Cardiac septum (tissue), 1 donor: Measurements from ENCODE around the gene FBLIM1. TPM values are rescaled to one million over a fixed set of nuclear protein-coding genes. Genes with fewer than 3 reads are reported as not detected.

Experiments used
- DNase-seq: peaks from one replicate; pipeline ENCODE4 v3.0.0-alpha.2; 2020; ENCODE audit warnings: low spot score
- intact Hi-C: fragments of 100-400 bp; cut with DNase I; formaldehyde crosslinking; loops from one replicate; pipeline ENCODE4 v1.14.0; 2022
- total RNA-seq: library from RNA; stranded (reverse); fragmentation: NEBNext Ultra II Directional; extraction: Animal tissue kit (Norgen Biotek cat#: 25700); gene quantifications from one replicate; pipeline ENCODE4 v1.2.1, GENCODE V29; 2021
- donor health status: DM: no; HTN: no; CAD: no.

FBLIM1 gene
- total RNA-seq, 1 donor from 2014 or later: 40.6 TPM

DNA sequence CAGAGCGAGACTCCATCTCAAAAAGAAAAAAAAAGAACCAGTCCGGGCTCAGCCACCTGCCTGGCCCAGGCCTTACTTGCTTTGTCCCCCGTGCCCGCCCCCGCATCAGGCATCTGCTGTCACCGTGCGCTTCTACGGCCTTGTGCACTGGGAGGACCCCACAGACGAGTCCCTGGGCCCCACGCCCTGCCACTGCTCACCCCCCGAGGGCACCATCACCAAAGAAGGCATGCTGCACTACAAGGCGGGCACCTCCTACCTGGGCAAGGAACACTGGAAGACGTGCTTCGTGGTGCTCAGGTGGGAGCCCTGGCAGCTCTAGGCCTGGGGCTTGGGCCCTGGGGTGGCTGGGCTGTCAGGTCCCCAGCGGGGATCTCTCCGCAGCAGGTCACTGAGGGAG is 28.2 kb upstream of the FBLIM1 start:
- intact Hi-C loops: no loop called here
- no peak for DNase-seq

- DNase-seq: no peak
- intact Hi-C loops: no loop called here
Measured at GRCh38 chr1:15730936-15731335, 27.7 kb upstream of the FBLIM1 start.

DNA sequence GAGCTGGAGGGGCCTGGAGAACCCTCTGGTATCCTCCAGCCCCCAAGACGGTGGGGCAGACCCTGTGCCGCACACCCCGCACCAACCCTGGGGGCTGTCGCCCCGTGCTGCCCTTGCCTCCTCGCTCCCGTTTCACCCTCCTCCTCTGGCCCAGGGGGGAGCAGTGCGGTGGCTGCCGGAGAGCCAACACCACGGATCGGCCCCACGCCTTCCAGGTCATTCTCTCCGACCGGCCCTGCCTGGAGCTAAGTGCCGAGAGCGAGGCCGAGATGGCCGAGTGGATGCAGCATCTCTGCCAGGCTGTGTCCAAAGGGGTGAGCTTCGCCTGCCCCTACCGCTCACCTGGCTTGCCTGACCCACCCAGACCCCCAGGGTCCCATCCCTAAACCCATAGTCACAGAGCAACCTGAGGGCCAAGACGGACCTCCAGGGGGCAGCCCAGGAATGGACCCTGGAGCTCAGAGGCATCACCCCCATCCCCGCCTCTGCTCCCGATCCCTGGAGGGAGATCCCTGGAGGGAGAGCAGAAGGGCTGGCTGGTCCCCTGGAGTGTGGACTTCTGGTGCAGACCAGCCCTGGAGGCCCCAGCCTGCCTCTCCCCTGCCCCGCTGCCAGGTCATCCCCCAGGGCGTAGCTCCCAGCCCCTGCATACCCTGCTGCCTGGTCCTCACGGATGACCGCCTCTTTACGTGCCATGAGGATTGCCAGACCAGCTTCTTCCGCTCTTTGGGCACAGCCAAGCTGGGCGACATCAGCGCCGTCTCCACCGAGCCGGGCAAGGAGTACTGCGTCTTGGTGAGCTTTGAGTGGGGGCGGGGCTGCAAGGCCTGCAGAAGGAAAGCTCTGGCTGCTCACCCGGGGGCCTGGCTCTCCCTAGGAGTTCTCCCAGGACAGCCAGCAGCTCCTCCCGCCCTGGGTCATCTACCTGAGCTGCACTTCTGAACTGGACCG is 26.6 kb upstream of the FBLIM1 start:
- intact Hi-C loops: no loop called here
- DNase-seq: no peak

DNA sequence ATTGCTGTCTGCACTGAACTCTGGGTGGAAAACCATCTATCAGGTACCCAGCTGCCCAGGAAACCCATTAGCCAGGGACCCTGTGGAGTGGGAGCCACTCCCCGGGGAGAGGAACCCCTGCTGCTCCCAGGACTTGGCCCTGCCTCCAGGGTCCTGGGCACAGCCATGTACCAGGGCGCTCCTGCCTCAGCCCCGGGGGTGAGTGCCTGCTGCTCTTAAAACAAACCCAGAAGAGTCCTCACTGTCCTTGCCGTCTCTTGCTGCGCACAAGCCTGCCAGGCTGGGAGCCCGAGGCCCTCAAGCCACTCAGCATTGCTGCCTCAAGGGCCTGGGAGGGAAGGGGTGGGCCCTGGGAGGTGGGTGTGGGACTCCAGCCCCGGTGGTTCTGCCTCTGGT is 25.9 kb upstream of the FBLIM1 start:
- intact Hi-C loops: no loop called here
- DNase-seq: no peak

DNA sequence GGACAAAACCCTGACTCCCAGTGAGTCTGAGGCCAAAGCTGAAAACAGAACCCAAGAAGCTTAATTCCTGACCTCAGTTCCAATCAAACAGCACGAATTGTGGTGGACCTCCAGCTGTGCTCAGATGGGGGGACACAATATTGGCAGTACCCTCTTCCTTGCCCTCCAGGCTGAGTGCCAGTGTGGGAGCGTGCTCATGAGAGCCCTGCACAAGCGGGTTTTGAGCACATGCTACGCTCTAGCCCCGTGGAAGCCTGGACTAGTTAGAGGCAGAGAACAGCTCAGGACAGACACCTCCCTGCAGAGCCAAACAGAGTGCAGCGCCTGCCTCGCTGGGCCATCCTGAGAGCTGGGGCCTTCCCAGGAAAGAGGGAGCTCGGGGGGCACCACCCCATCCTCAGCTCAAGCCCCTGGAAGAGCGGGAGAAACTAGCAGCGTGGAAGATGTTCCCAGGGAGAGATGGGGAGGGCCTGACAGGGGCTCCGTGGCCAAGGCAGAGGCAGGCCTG is 25.3 kb upstream of the FBLIM1 start:
- no peak for DNase-seq
- intact Hi-C loops: no loop called here

DNA sequence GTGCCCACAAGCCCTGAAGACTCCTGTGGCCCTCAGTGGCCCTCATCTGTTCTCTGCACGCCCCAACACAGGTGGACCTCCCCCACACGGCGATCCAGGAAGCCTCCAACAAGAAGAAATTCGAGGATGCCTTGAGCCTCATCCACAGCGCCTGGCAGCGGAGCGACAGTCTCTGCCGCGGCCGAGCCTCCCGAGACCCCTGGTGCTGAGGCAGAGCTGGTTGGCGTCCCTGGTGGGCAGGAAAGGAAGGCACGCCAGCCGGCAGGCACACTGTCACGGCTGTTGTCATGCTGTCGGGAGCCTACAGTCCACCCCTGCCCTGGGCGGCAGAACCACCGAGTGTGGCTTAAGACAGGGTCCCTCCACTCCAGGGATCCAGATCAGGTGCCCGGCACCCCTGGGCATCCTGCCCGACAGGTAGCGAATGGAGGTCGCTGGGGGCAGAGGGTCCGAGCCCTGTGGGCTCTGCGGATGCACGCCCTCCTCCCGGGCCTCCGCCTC is 24.8 kb upstream of the FBLIM1 start:
- intact Hi-C loops: no loop called here
- no peak for DNase-seq

- intact Hi-C loops: no loop called here
- DNase-seq: no peak
Measured at GRCh38 chr1:15734296-15734695, 24.3 kb upstream of the FBLIM1 start.

GRCh38 chr1:15734901-15735300 is 23.7 kb upstream of the FBLIM1 start:
- DNase-seq: no peak
- intact Hi-C loops: loop anchor here (5.0 kb wide), 1 partner anchor 78 kb away; a partner anchor contains a TSS

DNA sequence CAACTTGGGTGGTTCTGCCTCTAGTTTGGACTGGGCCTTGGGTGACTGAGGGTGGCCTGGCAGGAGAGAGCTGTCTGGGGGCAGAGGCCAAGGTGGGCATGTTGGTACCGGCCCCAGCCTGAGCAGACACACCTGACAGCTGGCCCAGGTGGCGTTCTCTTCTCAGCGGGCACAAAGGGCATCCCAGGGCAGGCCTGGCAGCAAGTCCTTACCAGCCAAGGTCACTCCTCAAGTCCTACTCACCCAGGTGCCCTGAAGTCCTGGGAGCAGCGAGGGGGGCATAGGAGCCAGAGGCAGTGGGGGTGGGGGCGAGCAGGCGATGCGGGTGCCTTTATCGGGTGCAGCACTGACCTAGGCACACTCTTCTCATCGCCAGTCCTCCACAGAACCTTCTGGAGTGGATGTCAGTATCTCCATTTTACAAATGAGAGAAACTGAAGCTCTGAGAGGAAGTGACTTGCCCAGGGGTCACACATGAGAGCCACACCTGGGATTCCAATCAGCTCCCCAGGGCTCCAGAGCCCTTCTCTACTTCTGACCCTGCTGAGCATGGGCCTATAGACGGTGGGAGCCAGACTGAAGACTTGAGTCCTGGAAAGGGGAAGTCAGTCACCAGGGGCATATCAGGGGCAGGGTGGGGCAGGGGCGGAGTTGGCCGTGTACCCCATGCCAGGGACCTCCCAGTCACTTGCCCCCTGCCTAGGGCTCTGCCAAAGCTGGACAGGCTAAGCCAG is 23.1 kb upstream of the FBLIM1 start:
- intact Hi-C loops: loop anchor here (5.0 kb wide), 1 partner anchor 78 kb away; a partner anchor contains a TSS
- no peak for DNase-seq

- DNase-seq: peak; percentile 89
- intact Hi-C loops: loop anchor here (5.0 kb wide), 1 partner anchor 79 kb away; a partner anchor contains a TSS
Measured at GRCh38 chr1:15736038-15736891, 22.3 kb upstream of the FBLIM1 start, which contains the start of gene SLC25A34. Gene SLC25A34, plus strand, starts transcription at chr1:15736258. Its CDS starts 228 bp downstream, at chr1:15736486.

GRCh38 chr1:15736892-15737261 is 21.7 kb upstream of the FBLIM1 start:
- intact Hi-C loops: loop anchor here (5.0 kb wide), 1 partner anchor 80 kb away; a partner anchor contains a TSS
- DNase-seq: no peak

- DNase-seq: no peak
Measured at GRCh38 chr1:15737324-15738319, 21.0 kb upstream of the FBLIM1 start.

GRCh38 chr1:15738416-15739113 is 20.0 kb upstream of the FBLIM1 start:
- DNase-seq: no peak
- intact Hi-C loops: loop anchor here (5.0 kb wide), 1 partner anchor 81 kb away; a partner anchor contains a TSS

More at GRCh38 chr1:15737324-15738319, 21.0 kb upstream of the FBLIM1 start:
- intact Hi-C loops: loop anchor here (5.0 kb wide), 1 partner anchor 80 kb away; a partner anchor contains a TSS

DNA sequence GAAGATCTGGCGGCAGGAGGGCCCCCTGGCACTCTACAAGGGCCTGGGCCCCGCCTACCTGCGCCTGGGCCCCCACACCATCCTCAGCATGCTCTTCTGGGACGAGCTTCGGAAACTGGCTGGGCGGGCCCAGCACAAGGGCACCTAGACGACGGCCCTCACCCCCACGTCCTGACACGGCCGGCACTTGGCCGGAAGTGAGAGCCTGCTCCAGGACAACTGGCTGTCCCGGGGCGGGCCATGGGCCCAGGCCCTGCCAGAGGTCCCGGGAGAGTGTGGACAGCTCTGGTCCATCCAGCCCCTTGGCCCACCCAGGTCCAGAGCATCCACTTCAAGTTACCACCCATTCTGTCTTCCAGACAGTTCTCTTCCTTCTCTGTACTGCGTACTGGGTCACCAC is 19.3 kb upstream of the FBLIM1 start:
- intact Hi-C loops: loop anchor here (5.0 kb wide), 1 partner anchor 82 kb away; a partner anchor contains a TSS
- no peak for DNase-seq

- intact Hi-C loops: loop anchor here (5.0 kb wide), 2 partner anchors 82 to 142 kb away; a partner anchor contains a TSS
- DNase-seq: no peak
Measured at GRCh38 chr1:15739745-15740144, 18.9 kb upstream of the FBLIM1 start.

DNA sequence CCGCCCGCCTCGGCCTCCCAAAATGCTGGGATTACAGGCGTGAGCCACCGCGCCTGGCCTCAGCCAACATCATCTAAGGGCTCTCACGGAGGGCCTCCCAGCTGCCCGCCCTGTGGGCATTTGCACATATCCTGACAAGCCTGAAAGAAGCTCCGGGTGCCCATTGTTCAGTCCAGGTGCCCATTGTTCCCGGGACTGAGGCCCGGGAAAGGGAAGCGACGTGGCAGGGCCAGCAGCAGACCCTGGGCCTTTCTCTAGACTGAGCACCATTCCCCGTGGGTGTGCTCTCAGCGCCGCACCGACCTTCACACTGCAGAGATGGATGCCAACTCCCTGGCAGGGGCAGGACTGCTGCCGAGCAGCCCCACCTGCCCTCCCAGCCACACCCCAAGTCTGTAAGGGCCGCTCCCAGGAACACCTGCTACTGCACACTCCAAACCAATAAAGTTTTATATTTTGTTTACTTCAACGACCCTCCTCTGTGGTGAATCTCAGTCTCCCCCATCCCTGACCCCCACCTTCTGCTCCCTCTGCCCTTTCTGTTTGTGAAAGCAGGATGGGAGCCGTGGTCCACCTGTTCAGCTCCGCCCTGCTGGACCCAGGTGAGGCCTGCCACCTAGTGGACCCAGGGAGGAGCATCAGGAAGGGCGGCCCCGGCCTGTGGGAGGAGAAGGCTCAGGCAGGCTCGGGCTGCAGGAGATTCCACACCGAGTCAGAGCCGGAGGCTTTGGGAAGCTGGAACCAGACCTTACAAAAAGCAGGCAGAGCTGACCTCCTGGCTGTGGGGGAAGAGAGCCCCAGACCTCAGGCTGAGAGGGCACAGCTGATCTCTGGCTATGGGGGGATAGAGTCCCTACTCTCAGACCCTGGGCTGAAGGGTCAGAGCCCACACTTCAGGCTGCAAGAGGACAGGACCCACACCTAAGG is 17.4 kb upstream of the FBLIM1 start:
- intact Hi-C loops: loop anchor here (5.0 kb wide), 1 partner anchor 144 kb away; no protein-coding TSS in a partner anchor

More for the DNA sequence above, 17.4 kb upstream of the FBLIM1 start:
- peak; percentile 88 for DNase-seq
